CD4-positive, alpha-beta T cell treated with Interleukin-4 for 1 hour (primary cell): ENCODE measurements around the gene EFHC2.
"Not testable (repeated sequence)": the region's sequence is repeated elsewhere in the genome, so short reads cannot be mapped to it uniquely, and the experiment has no call there.

Experiments used
- DNase-seq, 2 donors: peaks; one replicate each; pipeline ENCODE4 v3.0.0-alpha.2; 2020 to 2022

Gene EFHC2

DNA sequence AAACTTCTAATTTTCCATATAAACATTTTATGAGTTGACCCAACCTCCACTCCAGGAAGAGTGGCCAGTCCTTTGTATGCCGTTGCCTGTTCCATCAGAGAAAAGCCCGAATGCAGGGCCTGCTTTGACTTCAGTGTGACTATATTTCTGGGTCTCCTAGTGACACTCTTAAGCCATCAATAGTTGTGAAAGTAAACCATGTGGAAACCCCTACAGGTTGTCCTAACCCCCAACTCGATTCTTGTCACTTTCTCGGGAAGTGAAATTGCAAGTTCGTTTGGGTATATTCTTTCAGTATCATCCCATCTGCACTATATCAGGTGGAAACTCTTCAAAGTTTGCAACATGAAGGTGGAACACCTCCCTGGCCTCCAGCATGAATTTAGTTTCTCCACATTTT, 52.8 kb downstream of the EFHC2 start:
- DNase-seq, result no peak

DNA sequence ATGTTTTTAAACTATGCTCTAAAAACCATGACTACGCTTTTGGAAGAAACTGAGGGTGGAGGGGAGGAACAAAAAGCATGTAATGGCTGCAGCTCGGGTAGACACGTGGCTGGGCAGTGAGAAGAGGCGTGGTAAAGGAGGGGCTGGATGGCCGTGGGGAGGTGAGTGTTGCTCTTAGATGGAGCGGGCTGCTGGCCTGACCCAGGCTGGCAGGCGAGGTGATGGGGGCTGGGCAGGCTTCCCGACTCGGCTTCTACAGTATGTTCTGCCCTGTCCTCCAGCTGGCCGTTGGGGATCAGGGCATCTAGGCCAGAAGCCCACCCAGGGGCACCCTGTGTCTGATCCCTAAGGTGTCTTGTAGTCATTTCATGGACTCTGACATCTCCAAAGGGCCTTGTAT, 60.7 kb downstream of the EFHC2 start:
- no peak for DNase-seq

DNA sequence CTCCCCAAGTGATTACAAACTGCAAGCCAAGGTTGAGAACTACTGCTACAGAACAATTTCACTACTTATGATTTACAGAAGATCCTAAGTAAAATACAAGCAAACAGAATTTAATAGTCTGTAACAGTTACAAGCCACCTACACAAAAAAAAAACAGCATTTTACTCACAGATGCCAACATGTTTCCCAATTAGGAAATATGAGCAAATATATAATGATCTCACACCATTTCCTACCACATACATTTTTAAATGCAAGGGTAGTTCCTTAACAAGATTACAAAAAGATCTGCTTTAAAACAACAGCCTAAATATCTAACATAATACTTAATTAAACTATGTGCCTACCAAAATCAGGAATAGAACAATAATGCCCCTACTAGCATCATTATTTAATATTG, 63.4 kb downstream of the EFHC2 start:
- DNase-seq, result no peak

DNA sequence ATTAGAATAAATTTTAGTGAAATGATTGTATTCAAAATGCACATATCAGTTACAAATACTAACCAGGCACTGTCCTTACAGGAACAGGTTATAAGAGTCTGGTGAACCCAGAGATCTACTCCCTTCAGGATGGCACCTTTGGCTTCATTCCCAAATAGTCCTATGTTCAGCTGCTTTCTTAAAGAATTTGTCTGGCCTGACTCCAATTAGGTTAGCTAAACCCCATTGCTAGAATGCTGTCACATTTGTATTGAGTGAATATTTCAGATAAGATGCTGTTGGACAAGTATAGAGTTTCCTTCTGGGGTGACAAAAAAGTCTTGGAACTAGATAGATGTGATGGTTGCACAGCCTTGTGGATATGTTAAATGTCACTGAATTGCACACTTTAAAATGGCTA, 69.4 kb downstream of the EFHC2 start:
- no peak for DNase-seq

DNA sequence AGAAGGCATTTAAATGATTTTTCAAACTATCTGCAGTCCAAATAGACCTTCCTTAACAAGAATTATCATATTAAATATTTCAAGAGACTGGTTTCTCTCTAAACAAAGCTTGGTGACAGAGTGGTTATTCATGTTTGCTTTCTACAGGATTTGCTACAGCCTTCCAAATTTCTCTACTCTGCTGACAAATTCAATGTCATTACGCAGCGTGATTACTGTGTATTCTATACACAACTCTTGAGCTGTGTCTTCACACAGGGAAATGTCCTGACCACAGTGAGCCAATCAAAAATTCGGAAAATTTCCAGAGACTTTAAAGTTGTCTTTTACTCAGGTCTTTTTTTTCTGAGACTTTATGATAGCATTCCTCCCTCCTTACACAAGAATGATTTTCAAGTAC, 75.6 kb downstream of the EFHC2 start:
- DNase-seq, result no peak

DNA sequence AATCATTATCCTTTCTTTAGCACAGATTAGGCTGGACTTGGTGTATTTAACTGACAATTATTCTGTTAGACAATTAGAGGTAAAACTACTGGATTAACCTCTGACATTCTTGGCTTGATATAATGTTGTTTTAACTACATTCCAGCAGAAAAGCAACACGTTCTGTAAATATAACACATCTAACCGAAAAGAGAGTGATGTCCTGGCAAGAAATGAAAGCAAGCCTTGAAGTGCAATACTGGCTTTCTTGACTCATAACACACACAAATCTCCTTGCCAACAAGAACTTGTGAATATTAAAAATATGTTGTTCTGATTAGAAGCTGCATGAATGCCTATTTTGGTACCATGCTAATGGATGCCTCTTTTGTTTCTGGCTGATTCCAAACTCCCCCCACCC, 76.4 kb downstream of the EFHC2 start:
- DNase-seq, result no peak

DNA sequence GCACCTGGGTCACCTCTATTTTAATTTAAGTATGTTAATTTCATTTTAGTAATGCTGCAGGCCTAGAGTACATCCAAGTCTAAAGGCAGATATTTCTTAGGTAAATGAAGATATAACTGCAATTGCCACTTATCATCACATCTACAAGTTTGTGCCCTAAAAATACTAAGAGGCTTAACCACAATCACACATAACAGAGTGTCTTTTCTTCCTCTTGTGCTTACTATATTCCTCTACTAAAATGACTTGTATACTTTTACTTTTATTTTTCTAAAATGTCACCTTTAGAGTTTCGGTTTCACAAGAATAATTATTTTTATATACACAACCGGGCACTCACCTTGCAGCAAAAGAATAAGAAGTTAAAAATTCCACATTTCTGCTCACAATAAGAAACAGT, 77.9 kb downstream of the EFHC2 start:
- DNase-seq, result peak in 1 of 2 donors; percentile 16

DNA sequence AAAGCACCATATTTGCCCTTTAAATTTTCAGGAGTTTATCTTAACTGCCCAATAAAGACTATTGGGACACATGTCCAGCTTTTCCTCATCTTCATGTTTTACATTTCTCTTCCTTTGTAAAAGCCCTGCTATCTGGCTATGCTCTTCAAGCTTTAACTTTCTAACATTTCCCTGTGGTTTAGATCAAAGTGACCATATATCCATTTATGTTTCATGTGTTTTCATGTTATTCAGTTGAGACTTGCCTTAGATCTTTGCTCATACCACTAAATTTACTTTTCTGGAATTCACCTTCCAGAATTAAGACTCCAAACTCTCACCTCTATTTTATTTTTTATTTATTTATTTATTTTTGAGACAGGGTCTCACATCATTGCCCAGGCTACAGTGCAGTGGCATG, 78.5 kb downstream of the EFHC2 start:
- peak in 1 of 2 donors; percentile 23 for DNase-seq

DNA sequence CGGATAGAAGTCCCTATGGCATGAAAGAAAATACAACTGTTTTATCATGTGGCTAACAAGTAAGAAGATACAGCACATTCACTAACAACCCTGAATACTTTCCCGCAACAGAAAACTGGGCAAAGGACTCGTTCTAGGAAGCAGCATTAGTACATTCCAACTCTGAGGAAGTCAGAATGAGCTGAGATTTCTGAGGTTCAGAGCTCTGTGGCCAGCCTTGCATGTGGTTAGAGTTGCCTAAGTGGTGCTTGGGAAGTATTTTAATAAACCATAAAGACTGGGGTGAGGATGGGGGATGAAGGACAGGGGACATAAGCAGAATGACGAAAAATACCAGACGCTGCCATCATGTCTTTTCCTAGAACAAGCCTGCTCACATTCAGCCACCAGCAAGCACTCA, 82.2 kb downstream of the EFHC2 start:
- DNase-seq, result no peak

DNA sequence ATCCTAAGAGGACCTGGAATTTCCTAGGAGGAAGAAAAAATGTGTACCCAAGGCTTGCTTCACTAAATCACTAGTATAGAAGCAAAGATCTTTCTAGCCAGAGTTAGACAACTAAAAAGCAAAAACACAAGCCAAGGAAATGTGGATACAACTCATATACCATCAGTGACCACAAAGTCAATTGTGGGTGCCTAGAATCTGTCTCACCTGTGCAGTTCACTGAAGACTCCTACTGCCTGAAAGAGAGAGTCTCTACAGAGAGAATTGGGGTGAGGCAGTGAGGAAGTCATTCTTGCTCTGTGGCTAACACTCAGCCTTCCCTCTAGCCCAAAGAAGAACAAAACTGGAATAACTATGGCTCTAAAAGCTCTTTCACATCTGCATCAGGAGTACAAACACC, 82.9 kb downstream of the EFHC2 start:
- no peak for DNase-seq

DNA sequence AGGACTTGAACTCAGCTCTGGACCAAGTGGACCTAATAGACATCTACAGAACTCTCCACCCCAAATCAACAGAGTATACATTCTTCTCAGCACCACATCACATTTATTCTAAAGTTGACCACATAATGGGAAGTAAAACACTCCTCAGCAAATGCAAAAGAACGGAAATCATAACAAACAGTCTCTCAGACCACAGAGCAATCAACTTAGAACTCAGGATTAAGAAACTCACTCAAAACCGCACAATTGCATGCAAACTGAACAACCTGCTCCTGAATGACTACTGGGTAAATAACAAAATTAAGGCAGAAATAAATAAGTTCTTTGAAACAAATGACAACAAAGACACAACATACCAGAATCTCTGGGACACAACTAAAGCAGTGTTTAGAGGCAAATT, 87.7 kb downstream of the EFHC2 start:
- DNase-seq, result not testable (repeated sequence)

DNA sequence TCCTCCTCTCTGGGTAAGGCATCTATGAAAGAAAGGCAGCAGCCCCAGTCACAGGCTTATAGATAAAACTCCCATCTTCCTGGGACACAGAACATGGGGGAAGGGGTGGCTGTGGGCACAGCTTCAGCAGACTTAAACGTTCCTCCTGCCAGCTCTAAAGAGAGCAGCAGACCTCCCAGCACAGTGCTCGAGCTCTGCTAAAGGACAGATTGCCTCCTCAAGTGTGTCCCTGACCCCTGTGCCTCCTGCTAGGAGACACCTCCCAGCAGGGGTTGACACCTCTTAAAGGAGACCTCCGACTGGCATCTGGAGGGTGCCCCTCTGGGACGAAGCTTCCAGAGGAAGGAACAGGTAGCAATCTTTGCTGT, 89.9 kb downstream of the EFHC2 start:
- no peak for DNase-seq

DNA sequence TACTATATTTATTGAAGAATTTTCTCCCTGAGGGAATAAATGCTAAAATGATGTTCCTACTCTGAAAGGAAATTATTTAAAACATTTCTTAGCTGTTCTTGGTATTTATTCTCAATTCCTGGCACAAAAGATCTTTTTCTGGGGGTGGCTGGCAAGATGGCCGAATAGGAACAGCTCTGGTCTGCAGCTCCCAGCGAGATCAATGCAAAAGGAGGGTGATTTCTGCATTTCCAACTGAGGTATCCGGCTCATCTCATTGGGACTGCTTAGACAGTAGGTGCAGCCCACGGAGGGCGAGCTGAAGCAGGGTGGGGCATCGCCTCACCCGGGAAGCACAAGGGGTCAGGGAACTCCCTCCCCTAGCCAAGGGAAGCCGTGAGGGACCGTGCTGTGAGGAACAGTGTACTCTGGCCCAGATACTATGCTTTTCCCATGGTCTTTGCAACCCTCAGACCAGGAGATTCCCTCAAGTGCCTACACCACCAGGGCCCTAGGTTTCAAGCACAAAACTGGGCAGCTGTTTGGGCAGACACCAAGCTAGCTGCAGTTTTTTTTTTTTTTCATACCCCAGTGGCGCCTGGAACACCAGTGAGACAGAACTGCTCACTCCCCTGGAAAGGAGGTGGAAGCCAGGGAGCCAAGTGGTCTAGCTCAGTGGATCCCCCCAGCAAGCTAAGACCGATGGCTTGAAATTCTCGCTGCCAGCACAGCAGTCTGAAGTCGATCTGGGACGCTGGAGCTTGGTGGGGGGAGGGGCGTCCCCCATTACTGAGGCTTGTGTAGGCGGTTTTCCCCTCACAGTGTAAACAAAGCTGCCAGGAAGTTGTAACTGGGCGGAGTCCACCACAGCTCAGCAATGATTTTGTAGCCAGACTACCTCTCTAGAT, 90.5 kb downstream of the EFHC2 start:
- peak; percentile 79 to 83 for DNase-seq

DNA sequence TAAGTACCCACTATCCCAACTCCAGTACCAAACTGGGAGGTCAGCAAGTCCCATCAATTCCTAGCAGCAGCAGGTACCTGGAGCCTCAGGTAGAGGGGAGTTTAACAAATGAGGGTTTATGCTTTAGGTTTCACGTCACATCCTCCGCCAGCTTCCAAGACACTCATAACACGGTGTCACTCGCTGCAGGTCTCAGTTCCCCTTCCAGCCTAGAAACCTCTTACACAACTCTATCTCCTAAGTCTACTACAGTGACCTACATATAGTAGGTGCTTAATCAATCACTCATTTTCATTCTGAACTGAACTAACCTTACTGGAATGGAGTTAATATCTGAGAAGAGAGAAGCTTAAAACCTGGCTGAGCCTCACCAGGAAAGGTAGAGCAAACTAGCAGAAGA, 96.0 kb downstream of the EFHC2 start:
- peak in 1 of 2 donors; percentile 13 for DNase-seq

DNA sequence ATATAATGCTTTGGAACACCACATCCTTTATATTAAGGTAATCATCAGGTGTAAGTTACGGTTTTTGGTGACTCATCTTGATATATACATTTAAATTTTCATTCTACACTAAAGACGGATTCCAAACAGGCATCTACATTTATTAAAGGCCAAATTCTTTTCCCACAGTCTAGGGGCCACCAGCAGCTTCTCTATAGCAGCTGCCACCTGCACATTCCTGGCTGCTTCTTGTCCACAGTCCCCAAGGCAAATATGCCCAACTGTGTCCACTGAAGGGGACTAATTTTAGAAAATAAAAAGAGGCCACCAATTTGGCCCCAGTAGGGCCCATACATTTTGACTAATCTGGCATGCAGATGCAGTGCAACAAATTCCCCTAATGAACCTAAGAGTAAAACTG, 96.6 kb downstream of the EFHC2 start:
- DNase-seq, result no peak

DNA sequence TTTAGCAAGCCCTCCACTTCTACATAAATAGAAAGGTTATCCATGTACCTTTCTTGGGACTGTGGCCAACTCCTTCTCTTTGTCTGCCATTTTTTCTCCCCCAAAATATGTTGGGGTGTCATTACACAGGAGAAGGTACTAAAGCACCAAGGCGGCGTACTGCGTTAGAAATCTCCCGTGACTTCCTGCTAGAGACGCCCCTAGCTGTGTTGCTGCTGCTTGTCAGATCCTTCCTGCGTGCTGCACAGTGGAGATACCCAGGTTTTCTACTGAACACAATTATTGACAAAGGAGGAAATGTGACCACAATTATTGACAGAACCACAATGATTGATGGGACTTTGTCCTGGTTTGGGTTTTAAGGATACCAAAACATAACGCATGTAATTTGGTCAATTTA, 97.7 kb downstream of the EFHC2 start:
- peak; percentile 41 to 43 for DNase-seq

DNA sequence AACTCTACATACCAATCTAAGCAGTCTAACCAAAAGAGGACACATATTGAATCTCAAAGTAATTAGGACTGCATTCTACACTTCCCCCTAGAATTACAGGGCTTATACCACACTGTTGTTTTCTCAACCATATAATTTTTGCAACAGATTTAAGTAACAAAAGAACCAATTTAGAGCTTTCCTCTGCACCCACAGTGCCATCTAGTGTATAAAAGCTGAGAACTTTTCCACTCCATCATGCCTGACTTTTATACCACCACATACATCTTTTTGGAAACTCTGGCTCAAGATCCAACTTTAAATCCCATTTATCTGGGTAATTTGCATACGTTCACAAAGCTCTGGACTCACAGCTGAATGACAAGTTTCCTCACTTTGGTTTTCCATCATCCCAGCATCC, 99.5 kb downstream of the EFHC2 start:
- DNase-seq, result peak in 1 of 2 donors; percentile 43

DNA sequence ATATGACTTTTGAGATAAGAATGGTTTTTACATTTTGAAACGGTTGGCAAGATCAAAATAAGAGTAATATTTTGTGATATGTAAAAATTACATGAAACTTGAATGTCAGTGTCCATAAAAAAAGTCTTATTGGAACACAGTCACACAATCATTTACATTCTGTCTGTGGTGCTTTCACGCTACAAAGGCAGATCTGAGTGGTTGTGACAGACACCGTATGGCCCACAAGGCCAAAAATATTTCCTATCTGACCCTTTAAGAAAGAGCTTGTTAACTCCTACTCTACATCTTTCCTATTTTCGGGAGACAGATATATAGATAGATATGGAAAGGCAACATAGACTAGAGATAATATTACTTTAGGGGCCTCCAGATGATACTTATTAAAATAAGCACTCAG, 101.9 kb downstream of the EFHC2 start:
- DNase-seq, result no peak

DNA sequence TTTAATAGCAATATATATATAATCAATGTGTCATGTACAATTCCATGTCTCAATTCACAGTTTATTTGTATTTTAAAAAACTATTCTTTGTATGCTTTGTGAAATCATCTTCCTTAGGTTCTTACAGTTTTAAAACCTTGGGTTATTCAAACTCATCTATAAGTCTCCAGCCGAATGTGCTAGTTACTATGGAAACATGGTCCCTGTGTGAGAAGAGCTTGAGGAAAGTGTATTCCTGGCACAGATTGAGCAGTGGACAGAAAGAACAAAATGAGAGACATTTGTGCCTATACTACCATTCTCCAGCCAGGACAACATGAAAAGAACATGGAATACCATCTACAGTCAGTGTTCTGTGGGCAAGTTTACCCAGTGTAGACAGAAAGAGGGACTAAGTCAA, 103.4 kb downstream of the EFHC2 start:
- no peak for DNase-seq

DNA sequence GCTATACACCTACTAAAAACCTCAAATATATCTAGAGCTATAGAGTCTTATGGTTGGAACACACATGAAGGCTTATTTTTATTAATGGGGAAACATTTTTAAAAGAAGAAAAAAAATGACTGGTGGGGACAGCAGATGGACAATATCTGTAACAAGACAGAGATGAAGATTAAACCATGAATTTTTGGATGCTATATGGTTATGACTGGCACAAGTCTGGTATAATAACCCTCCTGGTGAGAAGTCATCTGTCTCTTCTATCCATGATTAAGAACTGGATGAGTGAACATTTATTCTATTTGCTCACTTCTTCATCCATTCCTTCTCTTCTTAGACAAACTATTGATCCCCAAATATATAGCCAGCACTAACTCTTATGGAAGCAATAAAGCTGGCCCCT, 104.4 kb downstream of the EFHC2 start:
- DNase-seq, result no peak

DNA sequence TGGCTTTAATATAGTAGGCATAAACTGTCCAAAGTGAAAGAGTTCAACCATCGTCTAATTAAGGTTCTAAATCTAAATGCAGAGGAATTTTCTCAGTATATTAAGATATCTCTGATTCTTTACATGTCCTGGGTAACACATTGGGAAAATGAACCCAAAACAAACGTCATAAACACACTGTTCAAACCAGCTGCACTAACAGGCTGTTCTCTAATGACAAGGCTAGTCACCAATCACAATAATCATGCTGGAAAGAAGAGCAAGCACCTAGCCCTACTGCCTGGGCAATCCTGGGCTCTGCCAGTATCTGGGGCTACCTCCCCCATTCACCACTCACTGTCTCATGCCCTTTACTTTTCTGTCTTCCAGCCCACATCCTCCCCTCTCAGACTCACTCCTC, 107.9 kb downstream of the EFHC2 start:
- no peak for DNase-seq

DNA sequence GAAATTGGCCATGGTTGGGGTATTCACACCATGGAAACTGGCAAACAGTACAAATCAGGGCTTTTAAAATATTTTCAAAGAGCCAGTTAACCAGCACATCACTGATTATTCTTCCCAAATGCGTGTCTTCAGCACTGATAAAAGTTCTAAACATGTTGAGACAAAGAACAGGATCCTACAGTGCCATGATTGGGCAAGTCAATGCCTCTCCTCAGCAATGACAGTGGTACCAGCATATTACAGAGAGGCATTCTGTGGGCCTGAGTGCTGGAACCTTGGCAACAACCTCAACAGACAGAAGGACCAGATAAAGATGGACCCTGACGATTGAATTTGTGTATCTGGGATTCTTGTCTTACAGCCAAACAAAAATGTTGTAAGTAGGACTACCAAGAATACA, 108.9 kb downstream of the EFHC2 start:
- DNase-seq, result no peak

DNA sequence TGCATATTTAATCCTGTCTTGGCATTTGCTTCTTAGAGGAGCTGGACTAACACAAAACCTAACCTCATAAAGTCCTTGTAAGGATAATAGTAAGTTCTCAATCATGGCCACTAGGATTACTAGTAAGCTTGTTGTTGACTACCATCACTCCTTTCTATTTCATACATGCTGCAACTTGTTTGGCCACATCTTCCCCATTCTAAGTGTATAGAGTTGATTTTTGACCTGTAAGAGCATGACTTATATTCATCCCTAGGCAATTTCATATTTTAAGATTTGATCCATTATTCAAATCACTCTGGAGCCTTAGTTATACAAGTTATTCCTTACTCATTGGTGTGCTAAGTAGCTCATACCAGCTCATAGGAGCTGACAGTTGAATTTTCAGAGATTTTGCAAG, 109.4 kb downstream of the EFHC2 start:
- no peak for DNase-seq

DNA sequence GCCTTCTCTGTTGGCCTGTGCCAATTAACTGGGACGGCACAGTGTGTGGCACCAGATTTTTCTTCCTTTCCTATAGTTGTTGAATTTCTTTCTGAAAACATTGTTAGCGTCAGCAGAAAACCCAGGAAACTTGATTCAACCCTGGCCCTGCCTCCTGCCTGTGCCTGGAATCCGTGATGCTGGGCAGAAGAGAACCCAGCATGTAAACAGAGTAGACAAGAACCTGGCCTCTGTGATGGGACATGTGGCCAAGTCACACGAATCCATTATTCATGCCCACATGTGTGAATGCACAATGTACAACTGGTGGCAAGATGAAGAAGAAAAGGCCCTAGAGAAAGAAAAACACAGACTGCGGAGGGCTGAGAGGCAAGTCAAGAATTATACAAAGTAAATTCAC, 111.4 kb downstream of the EFHC2 start:
- DNase-seq, result no peak

DNA sequence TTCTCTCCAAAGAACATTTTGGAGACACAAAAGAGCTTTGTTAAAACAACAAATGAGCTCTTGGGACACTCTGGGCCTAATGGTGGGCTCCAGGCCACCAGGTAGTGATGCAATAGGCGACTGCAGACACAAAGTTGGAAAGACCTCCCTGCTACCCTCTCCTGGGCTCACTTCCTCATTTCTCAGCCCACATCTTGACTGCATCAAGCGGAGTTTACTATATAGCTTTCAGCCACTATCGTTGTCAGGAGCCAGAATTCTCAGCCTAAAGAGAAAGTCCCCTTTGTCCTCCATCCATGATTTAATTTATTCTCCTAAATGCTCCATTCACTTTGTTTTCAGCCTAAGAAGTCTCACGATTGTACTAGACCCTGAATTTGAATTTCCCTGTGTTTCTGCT, 114.9 kb downstream of the EFHC2 start:
- no peak for DNase-seq
